ENCODE measurements around the gene STK32A. TPM values are rescaled to one million over a fixed set of nuclear protein-coding genes. Genes with fewer than 3 reads are reported as not detected.
"Not testable (repeated sequence)": the region's sequence is repeated elsewhere in the genome, so short reads cannot be mapped to it uniquely, and the experiment has no call there.

The STK32A gene
- polyA plus RNA-seq, 1 donor (not counting 4 experiments of a cell fraction or from before 2014, with no cell fraction given) = 0.01 TPM

- H2AFZ ChIP-seq (ENCODE audit: control insufficient read depth, low read length) = no peak overlapping the region
- no peaks in the 10 kb centered on the region for H3K79me2 ChIP-seq (ENCODE audit: control insufficient read depth, insufficient read depth, low read length)
- no peak overlapping the region for H3K4me3 ChIP-seq (ENCODE audit: control insufficient read depth in 2 of 3, extremely low read depth in 1 of 3, insufficient read depth in 2 of 3, low read depth in 1 of 3, low read length in 3 of 3)
- DNase-seq (ENCODE audit: low read depth, low spot score) (no peak), FAIRE-seq (no peak)
- no peaks in the 10 kb centered on the region for H3K4me1 ChIP-seq (ENCODE audit: control insufficient read depth, extremely low read depth, insufficient read depth, low read length)
- no peaks in the 10 kb centered on the region for H3K9me3 ChIP-seq (ENCODE audit: control insufficient read depth, low read depth, low read length)
- no peaks in the 10 kb centered on the region for H3K27me3 ChIP-seq (ENCODE audit: control insufficient read depth, extremely low read depth, insufficient read depth, low read length)
- no peaks in the 10 kb centered on the region for H3K9me1 ChIP-seq (ENCODE audit: control insufficient read depth, extremely low read depth, insufficient read depth, low read length)
- H3K36me3 ChIP-seq (ENCODE audit: control insufficient read depth in 2 of 2, extremely low read depth in 1 of 2, insufficient read depth in 2 of 2, low read length in 2 of 2) = no peaks in the 10 kb centered on the region
- TF ChIP-seq CTCF (optimal IDR thresholded peaks at IDR 0.05 in 1 of 3, IDR thresholded peaks at IDR 0.05 in 1 of 3, conservative IDR thresholded peaks at IDR 0.05 in 1 of 3; ENCODE audit: extremely low read depth in 1 of 3, insufficient read depth in 2 of 3, low read length in 3 of 3) (no peak), EZH2 (IDR thresholded peaks at IDR 0.05; ENCODE audit: low read length) (no peak)
- H3K4me2 ChIP-seq (ENCODE audit: control insufficient read depth, extremely low read depth, insufficient read depth, low read depth, low read length) = no peak overlapping the region
- no peaks in the 10 kb centered on the region for H4K20me1 ChIP-seq (ENCODE audit: control insufficient read depth, extremely low read depth, insufficient read depth, low read length)
- dilution Hi-C loops (cut with MboI; ENCODE audit: extremely low pct_ligation_motif_present, low sequenced_read_pairs) = no loop called here
- H3K9ac ChIP-seq (ENCODE audit: control insufficient read depth, extremely low read depth, insufficient read depth, low read length) = no peak overlapping the region
- H3K27ac ChIP-seq (ENCODE audit: control insufficient read depth, insufficient read depth, low read length) = no peak overlapping the region
Measured at GRCh38 chr5:147240266-147240985, 5.6 kb downstream of the STK32A start.

GRCh38 chr5:147243238-147243637 lies 8.4 kb downstream of the STK32A start:
- dilution Hi-C loops (cut with MboI; ENCODE audit: extremely low pct_ligation_motif_present, low sequenced_read_pairs); H4K20me1 ChIP-seq (ENCODE audit: control insufficient read depth, extremely low read depth, insufficient read depth, low read length); H3K79me2 ChIP-seq (ENCODE audit: control insufficient read depth, insufficient read depth, low read length); H2AFZ ChIP-seq (ENCODE audit: control insufficient read depth, low read length); H3K9me1 ChIP-seq (ENCODE audit: control insufficient read depth, extremely low read depth, insufficient read depth, low read length); FAIRE-seq; DNase-seq (ENCODE audit: low read depth, low spot score); H3K4me3 ChIP-seq (ENCODE audit: control insufficient read depth in 2 of 3, extremely low read depth in 1 of 3, insufficient read depth in 2 of 3, low read depth in 1 of 3, low read length in 3 of 3); H3K4me2 ChIP-seq (ENCODE audit: control insufficient read depth, extremely low read depth, insufficient read depth, low read depth, low read length); H3K36me3 ChIP-seq (ENCODE audit: control insufficient read depth in 2 of 2, extremely low read depth in 1 of 2, insufficient read depth in 2 of 2, low read length in 2 of 2); H3K27me3 ChIP-seq (ENCODE audit: control insufficient read depth, extremely low read depth, insufficient read depth, low read length); H3K9ac ChIP-seq (ENCODE audit: control insufficient read depth, extremely low read depth, insufficient read depth, low read length); H3K9me3 ChIP-seq (ENCODE audit: control insufficient read depth, low read depth, low read length); H3K4me1 ChIP-seq (ENCODE audit: control insufficient read depth, extremely low read depth, insufficient read depth, low read length); H3K27ac ChIP-seq (ENCODE audit: control insufficient read depth, insufficient read depth, low read length): not testable (repeated sequence)

Data from keratinocyte (primary cell).